ENCODE results near the gene GHDC.

DNA sequence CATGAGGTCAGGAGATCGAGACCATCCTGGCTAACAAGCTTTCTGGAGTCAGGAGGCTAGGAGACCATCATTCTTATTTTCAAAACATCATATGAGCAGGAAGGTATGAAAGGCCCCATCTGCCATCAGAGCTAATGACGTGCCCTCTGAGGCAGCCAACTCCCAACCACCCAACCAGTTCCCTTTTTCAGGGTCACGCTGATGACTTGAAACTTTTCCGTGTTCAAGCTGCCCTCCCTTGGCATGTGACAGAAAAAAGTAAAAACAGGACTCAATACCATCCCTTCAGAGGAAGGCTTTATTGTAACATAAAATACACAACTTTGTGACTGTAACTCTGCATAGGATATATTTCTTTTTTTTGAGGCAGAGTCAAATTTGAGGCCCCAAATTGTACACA lies 4.6 kb upstream of the GHDC start:
- TF ChIP-seq, protein P1, sequence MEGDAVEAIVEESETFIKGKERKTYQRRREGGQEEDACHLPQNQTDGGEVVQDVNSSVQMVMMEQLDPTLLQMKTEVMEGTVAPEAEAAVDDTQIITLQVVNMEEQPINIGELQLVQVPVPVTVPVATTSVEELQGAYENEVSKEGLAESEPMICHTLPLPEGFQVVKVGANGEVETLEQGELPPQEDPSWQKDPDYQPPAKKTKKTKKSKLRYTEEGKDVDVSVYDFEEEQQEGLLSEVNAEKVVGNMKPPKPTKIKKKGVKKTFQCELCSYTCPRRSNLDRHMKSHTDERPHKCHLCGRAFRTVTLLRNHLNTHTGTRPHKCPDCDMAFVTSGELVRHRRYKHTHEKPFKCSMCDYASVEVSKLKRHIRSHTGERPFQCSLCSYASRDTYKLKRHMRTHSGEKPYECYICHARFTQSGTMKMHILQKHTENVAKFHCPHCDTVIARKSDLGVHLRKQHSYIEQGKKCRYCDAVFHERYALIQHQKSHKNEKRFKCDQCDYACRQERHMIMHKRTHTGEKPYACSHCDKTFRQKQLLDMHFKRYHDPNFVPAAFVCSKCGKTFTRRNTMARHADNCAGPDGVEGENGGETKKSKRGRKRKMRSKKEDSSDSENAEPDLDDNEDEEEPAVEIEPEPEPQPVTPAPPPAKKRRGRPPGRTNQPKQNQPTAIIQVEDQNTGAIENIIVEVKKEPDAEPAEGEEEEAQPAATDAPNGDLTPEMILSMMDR (IDR thresholded peaks at IDR 0.05), result no peak
- TF ChIP-seq ZFX (IDR thresholded peaks at IDR 0.05; ENCODE audit: borderline replicate concordance), result no peak

Data from 22Rv1 (cell line).